Cardiac septum (tissue), 1 donor: ENCODE results near the gene PNPLA2. TPM values are rescaled to one million over a fixed set of nuclear protein-coding genes. Genes with fewer than 3 reads are reported as not detected.

ENCODE experiments used
- DNase-seq: peaks from one replicate; pipeline ENCODE4 v3.0.0-alpha.2; 2020; ENCODE audit warnings: low spot score
- intact Hi-C: fragments of 100-400 bp; cut with DNase I; formaldehyde crosslinking; loops from one replicate; pipeline ENCODE4 v1.14.0; 2022
- total RNA-seq: library from RNA; stranded (reverse); fragmentation: NEBNext Ultra II Directional; extraction: Animal tissue kit (Norgen Biotek cat#: 25700); gene quantifications from one replicate; pipeline ENCODE4 v1.2.1, GENCODE V29; 2021
- donor health status: DM: no; HTN: no; CAD: no.

Gene PNPLA2
- total RNA-seq, 1 donor from 2014 or later: 209 TPM

DNA sequence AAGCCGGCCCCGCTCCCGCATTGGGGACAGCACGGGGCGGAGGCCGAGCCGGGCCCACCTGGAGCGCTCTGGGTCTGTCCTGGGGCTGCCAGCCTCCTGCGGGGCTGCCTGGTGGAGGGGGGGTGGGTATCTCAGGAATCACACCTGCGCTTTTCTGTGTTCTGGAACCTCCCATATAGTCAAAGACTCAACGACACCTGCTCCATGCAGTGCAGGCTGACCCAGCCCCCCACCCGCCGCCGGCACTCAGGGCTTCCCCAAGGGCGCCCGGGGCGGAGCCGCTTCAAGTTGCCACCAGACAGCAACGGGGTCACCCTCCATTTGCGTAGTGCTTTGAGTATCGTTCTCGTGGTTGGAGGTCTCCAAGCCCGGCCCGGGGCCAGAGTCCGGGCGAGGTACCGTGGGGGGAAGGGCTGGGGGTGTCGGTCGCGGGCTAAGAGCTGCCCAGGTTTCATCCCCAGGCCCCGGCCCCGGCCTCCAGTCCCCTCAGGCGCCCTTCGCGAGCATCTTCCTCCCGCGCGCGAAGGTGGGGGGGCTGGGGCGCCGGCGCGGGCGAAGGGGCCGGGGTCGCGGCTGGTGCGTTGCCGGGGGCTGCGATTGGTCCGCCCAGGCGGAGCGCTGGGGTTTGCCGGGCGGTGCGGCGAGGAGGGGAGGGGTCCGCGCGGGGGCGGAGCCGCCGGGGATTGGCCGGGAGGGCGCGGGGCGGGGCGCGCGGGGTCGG is 30.6 kb downstream of the PNPLA2 start:
- intact Hi-C loops: loop anchor here (2.0 kb wide), 1 partner anchor 202 kb away; no protein-coding TSS in a partner anchor

DNA sequence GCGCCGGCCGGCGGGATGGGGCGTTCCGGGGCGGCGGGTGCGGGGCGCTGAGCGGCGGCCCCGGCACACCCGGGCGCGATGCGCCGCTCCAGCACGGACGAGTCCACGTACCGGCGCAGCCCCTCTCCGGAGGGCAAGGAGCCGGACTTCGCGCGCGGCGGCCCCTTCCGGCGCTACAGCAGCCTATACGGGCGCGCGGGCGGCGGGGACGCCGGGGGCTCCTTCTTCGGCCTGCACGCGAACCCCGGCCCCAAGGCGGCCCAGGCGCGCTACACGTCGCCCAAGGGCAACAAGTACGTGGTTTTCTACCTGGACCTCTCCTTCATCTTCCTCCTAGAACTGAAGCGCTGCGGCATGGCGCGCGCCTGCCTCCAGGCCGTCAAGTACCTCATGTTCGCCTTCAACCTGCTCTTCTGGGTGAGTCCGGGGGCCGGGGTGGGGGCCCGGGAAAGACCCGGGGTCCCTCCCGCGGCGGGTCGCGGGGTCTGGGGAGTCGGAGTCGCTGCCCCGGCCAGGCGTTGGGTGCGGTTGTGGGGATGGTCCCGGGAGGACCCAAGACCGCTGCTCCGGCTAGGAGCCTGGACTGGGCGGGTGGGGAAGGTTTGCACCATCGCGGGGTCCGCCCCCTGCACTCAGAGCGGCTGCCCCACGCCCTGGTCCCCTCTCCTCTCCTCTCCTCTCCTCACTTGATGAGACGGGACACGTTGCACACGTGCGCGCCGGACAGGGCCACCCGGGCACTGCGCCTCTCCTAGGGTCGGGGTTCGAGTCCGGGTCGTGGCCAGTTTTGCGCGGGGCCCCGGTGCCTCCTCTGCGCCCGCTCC is 31.4 kb downstream of the PNPLA2 start:
- intact Hi-C loops: loop anchor here (2.0 kb wide), 1 partner anchor 201 kb away; no protein-coding TSS in a partner anchor
- no peak for DNase-seq

More for the DNA sequence above, 30.6 kb downstream of the PNPLA2 start:
- no peak for DNase-seq

DNA sequence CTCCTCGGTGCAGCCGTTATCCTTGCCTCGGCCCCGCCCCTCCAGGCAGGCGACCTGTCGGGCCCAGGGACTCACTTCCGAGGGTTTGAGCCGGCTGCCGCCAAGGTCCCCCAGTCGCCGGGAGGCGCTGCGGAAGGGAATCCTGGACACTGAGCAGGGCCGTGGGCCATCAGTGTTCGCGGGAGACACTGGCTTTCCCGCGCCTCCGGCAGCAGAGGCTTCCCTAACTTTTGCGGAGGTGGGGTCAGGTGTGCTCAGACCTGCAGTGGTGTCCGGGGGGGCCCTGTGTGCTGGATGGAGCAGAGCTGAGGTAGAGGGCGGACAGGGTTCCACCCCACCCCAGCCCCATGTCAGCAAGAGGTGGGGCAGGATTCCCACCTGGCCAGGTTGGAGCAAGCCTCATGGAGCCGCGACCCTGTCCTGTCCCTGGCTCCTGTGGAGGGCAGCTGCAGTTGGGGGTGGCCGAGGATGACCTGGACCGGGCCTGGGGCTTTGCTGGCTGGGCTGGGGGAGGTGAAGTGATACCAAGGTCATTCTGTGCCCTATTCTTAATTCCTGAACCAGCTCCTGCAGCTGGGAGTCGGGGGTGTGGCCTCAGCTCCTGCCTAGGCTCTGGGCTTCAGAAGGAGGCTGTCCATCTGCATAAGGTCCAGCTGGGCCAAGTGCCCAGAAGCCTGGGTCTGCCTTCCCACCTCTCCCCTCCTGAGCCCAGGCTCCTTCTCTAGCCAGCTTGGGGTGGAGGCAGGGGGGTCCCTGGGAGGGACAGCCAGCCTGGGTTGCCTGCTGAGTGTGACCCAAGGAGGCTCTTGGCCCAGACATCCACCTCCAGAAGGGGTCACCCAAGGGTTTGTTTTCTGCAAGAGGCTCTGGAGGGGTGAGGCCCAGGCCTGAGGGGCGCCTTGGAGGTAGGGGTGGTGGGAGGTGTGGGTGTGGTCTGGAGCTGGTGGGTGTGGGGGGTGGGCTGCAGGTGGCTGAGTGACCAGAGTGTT is 32.4 kb downstream of the PNPLA2 start:
- intact Hi-C loops: no loop called here
- DNase-seq: no peak

DNA sequence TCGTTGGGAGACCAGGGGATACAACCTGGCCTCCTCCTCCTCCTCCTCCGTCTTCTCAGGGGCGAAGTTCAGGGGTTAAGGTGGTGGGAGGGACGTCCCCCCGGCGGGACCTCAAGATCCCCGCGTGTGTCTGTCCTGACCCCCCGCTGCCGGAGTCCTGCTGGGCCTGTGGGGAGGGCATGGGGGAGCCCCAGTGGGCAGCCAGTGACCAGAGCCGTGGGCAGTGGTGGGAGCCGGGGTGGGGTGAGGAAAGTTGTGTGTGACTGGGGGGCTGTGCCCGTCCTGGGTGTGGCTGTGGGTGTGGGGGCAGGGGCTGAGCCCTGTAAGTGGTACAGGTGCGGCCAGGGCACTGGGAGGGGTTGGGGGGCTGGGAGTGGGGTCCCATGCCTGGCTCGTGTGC is 34.0 kb downstream of the PNPLA2 start:
- intact Hi-C loops: no loop called here

DNA sequence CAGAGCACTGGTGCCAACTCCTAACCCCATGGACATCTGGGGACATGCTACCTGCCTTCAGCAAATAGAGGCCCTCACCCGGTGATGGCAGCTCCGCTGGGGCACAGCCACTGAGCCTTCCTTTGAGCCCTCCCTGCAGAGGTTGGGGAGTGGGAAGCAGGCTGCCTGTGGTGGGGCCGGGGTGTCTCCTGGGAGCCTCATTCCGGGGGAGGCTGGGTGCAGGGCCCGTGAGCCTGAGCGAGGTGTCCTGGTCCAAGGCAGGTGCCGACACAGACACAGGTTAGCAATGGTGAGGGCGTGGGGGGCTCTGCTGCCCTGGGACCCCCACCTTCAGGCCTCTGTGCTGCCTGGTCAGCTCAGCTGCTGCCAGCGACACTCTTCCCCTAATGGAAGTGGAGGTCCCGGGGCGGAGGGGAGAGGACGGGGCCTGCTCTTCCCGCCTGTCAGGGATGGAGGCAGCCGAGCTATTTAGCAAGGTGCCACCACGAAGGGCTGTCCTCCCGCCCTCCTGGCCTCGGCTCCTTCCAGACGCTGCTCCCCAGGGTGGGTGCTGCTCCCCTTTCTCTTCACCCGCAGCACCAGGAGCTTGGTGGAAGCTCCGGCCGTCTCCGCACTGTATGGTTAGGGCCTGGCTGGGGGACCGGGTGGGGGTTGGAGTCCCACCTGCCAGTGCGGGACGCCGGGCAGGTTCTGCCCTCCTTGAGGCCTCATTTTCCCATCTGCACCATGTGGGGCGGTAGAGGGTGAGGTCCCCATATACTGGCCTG is 35.2 kb downstream of the PNPLA2 start:
- intact Hi-C loops: no loop called here

More for the DNA sequence above, 34.0 kb downstream of the PNPLA2 start:
- no peak for DNase-seq

DNA sequence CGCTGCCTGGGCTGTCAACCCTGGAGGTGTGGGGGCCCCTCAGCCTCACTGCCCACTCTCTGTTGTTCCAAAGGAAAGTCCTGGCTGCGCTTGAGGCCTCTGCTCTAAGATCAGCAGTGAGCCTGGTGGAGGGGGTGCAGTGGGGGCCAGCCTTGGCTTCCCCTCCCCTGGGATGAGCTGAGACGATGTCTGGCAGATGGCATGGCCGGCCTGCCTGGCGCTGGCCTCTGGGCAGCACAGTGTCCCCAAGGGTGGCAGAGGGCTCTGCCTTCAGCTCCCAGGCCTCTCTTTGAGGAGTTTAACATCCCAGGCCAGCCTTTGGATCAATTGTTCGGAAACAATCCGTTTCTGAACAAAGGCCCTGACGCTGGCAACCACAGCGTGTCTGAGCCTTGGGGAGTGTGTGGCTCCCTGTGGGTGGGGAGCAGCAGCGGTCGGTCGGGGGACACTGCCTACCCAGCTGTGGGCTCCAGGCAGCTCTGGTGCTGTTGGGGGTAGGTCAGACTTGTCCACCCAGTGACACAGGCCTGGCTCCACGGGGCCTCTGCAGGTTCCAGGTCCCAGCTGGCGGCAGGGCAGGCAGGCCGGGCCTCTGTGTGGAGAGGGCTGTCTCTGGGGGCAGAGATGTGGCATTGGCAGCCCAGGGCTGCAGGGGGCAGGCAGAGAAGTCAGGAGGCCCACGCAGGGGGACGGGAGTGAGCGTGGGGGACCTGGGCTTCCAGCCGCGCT is 36.1 kb downstream of the PNPLA2 start:
- DNase-seq: no peak
- intact Hi-C loops: no loop called here

More for the DNA sequence above, 35.2 kb downstream of the PNPLA2 start:
- DNase-seq: no peak

DNA sequence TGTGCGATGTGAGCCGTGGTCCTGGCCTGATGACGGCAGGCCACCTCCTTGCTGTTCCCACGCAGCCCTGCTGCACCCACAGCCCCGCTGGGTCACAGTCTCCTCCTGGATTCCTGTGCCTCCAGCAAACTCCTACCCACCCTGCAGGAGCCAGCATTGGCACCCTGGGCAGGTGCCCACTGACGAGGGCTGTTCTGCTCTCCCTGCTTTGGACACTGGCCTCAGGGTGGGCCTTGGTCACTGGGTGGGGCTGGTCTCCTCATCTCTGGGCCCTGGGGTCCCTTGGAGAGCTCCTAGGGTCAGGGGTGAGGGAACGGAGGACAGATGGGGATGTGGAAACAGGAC is 36.6 kb downstream of the PNPLA2 start:
- DNase-seq: no peak
- intact Hi-C loops: no loop called here

DNA sequence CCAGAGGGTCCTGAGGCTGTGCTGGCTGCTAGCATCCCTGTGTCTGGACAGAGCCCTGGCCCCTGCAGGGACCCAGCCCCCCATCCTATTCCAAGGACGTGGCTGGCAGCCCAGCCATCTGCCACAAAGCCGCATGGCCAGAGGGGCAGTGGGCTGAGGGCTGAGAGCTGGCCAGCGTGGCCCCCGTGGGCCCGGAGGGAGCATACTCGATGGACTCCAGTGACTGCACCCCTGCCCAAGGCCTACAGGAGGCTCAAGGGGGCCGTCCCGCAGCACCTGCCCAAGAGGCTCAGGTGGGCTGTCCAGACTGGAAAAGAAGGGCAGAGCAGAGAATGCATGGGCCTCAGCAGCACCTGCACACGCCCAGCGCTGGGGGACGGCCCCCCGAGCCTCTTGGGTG is 37.1 kb downstream of the PNPLA2 start:
- DNase-seq: no peak
- intact Hi-C loops: no loop called here

DNA sequence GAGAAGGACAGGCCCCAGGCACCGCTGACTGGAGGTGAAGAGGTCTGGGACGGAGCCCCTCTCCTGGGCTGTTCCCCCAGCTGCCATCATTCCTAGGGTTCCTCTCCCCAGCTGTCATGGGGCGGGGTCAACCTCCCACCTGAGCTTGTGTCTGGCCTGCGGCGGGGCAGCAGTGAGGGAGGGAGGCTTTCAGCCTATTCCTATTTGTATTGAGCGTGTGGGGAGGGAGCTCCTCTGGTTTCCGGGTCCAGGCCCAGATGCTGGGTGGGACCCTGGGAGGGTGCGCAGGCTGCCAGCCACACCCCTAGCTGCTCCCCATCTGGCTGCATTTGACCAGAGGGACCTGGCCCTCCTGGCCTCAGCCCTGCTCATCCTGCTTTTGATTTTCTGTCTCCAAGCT is 37.7 kb downstream of the PNPLA2 start:
- no peak for DNase-seq
- intact Hi-C loops: no loop called here

DNA sequence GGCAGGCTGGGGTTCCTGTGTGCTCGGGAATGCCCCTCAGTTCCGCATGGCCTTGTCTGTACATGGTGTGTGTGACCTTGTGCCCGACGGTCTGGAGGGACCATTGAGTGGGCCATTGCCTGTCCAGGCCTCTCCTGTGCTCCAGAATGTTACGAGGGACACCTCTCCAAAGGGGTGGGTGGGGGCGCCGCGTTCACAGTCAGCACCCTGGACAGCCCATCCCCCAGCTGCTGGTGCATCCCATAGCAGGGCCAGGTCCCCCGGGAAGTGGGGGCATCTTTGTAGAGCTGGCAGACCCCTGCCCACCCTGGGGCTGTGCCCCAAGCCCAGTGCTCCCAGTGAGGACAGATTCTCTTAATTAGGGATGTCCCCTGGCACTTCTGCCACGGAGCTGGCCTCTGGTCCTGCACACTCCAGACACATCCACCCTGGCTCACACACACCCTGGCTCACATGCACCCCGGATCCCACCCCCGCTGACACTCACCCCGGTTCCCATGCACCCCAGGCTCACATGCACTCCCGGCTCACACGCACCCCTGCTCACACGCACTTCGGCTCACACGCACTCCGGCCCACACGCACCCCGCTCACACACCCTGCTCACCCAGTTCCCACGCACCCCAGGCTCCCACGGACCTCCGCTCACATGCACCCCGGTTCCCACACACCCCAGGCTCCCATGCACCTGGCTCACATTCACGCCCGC is 39.5 kb downstream of the PNPLA2 start:
- intact Hi-C loops: no loop called here
- no peak for DNase-seq

DNA sequence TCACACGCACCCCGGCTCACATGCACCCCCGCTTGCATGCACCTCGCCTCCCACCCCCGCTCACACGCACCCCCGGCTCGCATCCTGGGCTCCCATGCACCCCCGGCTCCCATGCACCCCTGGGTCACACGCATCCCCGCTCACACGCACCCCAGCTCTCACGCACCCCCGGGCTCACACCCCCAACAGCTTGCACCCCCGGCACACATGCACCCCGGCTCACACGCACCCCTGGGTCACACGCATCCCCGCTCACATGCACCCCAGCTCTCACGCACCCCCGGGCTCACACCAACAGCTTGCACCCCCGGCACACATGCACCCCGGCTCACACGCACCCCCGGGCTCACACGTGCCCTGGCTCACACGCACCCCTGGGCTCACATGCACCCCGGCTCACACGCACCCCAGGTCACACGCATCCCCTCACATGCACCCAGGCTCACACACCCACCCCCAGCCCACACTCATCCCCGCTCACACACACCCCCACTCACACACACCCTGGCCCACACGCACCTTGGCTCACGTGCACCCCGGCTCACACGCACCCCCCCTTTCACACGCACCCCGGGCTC is 40.1 kb downstream of the PNPLA2 start:
- intact Hi-C loops: no loop called here
- DNase-seq: no peak

DNA sequence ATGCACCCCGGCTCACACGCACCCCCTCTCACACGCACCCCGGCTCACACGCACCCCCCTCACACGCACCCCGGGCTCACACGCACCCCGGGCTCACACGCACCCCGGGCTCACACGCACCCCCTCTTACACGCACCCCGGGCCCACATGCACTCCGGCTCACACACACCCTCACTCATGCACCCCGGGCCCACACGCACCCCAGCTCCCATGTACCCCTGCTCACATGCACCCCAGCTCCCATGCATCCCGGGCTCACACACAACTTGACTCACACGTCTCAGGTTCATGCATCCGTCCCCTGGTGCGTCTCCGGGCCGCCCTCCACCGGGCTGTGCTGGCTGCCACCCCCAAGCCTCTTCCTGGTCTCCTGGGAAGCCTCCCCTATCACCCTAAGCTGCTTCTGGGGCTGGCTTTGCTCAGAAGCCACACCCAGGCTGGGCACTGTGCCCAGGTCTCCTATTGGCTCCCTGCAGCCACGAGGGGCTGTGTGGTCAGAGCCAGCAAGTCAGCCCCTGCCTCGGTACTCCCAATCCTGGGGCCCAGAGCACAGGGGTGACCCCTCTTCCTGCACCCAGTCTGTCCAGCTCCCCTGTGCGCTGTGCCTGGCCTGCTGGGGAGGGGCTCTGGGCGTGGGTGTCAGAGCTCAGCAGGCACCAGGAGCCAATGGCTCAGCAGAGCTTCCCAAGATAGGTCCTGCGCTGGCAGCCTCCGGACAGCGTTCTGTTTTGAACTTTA is 40.8 kb downstream of the PNPLA2 start:
- DNase-seq: no peak
- intact Hi-C loops: no loop called here

DNA sequence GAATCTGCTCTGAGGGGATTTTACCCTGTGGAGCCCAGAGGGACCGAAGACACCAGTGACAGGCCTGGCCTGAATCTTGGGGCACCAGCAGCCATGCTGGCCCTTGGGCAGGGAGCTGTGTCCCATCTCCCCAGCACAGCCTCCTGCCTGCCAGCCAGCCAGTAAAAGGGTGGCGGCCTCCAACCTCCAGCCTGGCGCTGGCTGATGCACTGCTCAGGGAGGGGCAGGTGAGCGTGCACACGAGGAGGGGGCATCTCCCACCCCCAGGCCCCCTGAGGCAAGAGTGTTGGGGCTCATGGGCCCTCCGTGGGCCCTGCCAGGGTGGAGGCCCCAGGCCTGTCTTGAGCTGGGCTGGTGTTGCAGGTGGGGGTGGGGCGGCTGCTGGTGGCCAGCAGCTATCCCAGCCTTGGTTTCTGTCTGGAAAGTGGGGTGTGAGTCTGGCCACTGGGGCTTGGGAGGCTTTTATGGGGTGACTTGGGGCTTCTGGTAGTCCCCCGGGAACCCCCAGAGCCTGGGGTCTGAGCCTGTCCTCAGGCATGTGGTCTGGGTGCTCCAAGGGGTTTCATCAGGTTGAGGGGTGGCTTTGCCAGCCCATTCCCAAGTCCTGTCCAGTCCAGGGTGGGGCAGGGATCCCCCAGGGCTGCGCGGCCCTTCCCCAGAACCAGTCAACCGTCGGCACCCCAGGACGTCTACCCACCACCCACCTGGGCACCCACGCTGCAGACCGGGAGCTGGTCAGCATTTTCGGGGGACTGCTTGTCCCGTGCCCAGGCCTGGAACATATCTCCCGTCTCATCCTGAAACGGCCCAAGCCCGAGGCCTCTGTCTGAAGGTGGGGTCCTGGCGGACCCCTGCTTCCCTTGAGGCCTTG is 41.8 kb downstream of the PNPLA2 start:
- intact Hi-C loops: no loop called here
- no peak for DNase-seq

DNA sequence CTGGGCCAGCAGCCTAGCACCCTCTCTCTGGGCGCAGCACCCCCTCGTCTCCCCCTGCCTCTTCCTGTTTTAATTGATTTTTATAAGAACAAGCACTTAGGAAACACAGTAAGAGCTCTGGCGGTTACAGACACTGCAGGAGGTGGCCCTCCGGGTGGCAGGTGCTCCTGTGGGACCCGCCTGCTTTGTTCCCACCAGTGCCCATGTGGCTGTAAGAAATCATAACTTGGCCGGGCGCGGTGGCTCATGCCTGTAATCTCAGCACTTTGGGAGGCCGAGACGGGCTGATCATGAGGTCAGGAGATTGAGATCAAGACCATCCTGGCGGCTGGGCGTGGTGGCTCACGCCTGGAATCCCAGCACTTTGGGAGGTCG is 42.4 kb downstream of the PNPLA2 start:
- intact Hi-C loops: no loop called here
- DNase-seq: no peak

DNA sequence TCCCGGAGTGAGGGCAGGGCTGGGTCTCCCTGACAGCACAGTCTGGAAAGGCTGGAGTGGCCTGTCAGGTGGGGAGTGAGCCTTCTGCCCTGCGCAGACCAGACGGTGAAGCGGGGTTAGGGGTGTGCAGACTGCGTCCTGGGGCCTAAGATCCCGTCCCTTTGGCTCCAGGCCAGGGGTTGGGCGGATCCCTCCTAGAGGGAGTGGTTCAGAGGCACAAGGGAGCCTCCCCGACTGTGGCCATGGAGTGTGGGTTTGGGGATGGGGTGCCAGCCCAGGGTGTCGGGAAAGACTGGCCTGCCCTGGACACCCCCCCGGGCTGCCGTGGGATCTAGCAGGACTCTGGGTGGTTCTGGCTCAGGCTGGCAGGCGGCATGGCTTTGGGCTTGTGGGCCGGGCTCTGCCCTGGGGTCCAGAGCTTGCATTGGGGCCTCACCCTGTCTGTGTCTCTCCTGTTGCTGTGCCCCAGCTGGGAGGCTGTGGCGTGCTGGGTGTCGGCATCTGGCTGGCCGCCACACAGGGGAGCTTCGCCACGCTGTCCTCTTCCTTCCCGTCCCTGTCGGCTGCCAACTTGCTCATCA is 43.5 kb downstream of the PNPLA2 start:
- intact Hi-C loops: no loop called here
- no peak for DNase-seq

DNA sequence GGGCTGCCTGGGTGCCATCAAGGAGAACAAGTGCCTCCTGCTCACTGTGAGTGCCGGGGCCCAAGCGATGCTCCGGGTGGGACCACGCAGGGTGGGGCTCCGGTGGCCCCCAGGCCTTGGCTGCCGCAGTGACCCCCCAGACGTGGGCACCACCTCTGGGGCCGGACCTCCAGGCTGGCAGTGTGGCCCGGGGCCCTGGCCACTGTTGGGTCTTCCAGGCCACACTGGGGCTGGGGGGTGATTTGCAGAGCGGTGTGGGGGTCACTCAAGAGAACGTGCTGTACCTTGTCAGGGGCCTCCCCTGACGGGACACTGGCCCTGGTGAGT is 43.9 kb downstream of the PNPLA2 start:
- intact Hi-C loops: no loop called here
- no peak for DNase-seq
